GM12892 (cell line): ENCODE data around the gene ZNF787.

ENCODE experiments used
- POLR2A ChIP-seq: IDR thresholded peaks from 2 replicates; pipeline ENCODE4 v1.6.1; 2011; ENCODE audit warnings: low read depth, low read length, control low read depth
- POLR2AphosphoS5 ChIP-seq: IDR thresholded peaks from 2 replicates; pipeline ENCODE4 v1.6.1; 2011; ENCODE audit warnings: low read depth, low read length, control low read depth
- TAF1 ChIP-seq: IDR thresholded peaks from 2 replicates; pipeline ENCODE4 v1.6.1; 2011; ENCODE audit warnings: low read depth, mild to moderate bottlenecking, control low read depth, low read length, borderline replicate concordance

DNA sequence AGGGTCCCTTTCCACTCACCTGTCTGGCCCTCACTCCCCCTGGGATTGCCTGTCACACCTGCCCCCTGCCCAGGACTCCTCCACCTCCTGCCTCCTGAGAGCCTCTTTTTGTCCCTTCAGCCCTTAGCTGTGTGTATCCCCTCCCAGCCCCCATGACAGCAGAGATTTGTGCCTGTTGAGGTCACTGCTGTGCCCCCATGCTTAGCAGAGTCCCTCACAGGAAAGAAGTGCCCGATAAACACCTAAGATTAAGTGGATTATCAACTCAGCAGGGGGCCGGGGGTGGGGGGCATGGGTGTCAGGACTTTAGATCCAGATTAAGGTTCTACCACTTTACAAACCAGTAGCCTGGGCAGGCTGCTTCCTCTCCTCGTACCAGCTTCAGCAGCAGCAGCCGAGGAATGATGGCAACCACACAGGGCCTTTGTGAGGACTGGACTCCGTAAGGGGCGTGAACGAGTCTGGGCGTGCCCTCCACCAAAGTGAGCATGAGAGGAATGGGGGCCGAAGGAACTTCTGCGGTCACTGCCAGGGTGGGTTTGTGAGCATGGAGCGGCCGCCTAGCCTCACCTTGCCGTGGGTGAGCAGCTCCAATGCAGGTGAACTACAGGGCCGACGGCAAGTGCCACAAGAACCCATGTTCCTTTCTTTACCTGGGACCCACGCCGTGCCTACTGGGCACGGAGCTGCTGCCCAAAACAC lies 36.1 kb downstream of the ZNF787 start:
- TF ChIP-seq POLR2A (no peak), POLR2AphosphoS5 (no peak), TAF1 (no peak)
